8988T (cell line): ENCODE results near the gene PILRA.

ENCODE experiments used
- DNase-seq: peaks from one replicate; pipeline ENCODE4 v3.0.0; 2011

Gene PILRA

GRCh38 chr7:100413889-100414288 lies 40.6 kb downstream of the PILRA start:
- no peak for DNase-seq

DNA sequence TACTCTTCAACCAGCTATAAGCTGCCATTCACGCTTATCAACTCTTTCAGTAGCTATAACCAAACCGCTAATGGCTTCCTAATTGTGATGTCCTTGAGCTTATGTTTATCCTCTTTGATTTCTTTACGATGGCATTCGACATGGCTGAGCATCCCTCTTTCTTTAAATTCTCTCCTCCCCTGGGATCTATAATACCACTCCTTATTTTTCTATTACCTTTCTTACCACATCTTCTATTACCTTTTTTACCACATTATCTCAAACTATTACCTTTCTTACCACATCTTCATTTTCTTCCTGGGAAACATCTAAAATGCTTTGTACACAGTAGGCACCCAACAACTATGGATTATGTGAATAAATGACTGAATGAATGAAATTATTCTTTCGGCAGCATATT lies 42.2 kb downstream of the PILRA start:
- no peak for DNase-seq

- no peak for DNase-seq
Measured at GRCh38 chr7:100418930-100419659, 45.8 kb downstream of the PILRA start.

DNA sequence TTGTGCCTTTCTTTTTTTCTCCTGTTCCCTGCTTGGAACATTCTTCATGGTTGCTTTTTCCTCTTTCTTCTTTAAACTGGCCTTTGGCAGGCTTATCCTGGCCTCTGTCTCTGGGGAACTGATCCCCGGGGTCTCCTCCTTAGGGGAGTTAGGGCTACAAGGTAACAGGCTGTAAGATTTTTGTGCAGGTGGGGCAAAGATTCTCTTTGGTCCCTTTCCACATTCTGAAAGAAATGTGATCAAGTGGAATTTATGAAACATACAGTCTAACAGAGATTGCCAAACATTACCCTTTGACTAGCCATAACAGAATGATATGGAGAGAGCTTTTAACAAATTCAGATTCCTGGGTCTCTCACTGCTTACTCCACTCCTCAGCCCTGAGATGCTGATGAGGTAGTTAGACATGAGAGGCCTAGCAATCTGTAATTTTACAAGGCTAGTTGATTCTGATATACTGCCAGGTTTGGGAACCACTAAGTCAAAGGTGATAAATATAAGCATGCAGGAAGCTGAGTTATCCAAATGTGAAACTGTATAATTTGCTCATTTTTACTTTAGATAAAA lies 46.5 kb downstream of the PILRA start:
- DNase-seq: no peak

GRCh38 chr7:100423315-100423714 lies 50.0 kb downstream of the PILRA start:
- DNase-seq: no peak

GRCh38 chr7:100425347-100425746 lies 52.1 kb downstream of the PILRA start:
- no peak for DNase-seq

- no peak for DNase-seq
Measured at GRCh38 chr7:100426516-100426915, 53.2 kb downstream of the PILRA start.

- no peak for DNase-seq
Measured at GRCh38 chr7:100427762-100428198, 54.5 kb downstream of the PILRA start.

GRCh38 chr7:100428199-100428966 lies 55.1 kb downstream of the PILRA start, which contains the start of gene ZCWPW1:
Gene ZCWPW1 (minus strand): TSS chr7:100428703. CDS start chr7:100420649, 8,054 bp downstream.
- DNase-seq: no peak

- DNase-seq: peak; percentile 88
Measured at GRCh38 chr7:100428967-100429636, 55.8 kb downstream of the PILRA start.

DNA sequence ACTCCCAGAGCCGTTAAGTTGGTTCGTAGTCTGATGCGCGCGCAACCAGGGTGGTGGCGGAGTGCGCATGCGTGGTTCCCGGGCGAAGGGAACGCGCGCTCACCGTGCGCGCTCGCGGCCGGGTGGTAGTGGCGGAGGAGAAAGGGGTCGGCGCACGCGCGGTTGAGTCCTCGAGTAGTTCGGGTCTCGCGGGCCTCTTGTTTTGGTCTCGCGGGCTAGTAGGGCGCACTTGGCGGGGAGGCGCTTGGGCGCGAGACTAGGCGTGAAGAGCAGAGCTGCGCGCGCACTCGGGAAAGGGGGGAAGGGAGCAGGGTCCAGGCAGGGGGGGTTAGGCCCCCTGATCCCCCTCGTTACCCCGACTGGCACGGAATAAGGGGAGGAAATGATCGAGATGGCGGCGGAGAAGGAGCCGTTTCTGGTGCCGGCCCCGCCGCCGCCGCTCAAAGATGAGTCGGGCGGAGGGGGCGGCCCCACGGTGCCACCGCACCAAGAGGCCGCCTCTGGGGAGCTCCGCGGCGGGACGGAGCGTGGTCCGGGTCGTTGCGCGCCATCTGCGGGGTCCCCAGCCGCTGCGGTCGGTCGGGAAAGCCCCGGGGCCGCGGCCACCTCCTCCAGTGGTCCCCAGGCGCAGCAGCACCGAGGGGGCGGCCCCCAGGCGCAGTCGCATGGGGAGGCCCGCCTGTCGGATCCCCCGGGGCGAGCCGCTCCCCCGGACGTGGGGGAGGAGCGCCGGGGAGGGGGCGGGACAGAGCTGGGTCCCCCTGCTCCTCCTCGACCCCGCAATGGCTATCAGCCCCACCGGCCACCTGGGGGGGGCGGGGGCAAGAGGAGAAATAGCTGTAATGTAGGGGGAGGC lies 56.6 kb downstream of the PILRA start, which contains the start of gene MEPCE:
Gene MEPCE, plus strand, starts transcription at position 195 of the 856 bp plus-strand sequence. Its CDS starts 188 bp downstream, at position 383.
- DNase-seq: peak; percentile 97

DNA sequence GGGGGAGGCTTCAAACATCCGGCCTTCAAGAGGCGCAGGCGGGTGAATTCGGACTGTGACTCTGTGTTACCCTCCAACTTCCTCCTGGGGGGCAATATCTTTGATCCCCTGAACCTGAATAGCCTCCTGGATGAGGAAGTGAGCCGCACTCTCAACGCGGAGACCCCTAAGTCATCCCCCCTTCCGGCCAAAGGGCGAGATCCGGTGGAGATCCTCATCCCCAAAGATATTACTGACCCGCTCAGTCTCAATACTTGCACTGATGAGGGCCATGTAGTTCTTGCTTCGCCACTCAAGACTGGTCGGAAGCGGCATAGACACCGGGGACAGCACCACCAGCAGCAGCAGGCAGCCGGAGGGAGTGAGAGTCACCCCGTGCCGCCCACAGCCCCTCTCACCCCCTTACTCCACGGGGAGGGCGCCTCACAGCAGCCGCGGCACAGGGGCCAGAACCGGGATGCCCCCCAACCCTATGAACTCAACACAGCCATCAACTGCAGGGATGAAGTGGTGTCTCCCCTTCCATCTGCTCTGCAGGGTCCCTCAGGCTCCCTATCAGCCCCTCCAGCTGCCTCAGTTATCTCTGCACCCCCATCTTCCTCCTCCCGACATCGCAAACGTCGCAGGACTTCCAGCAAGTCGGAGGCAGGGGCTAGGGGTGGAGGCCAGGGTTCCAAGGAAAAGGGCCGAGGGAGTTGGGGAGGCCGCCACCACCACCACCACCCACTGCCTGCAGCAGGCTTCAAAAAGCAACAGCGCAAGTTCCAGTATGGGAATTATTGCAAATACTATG lies 57.4 kb downstream of the PILRA start:
- DNase-seq: no peak

GRCh38 chr7:100431286-100431735 lies 58.0 kb downstream of the PILRA start:
- DNase-seq: no peak

- DNase-seq: no peak
Measured at GRCh38 chr7:100432053-100432452, 58.8 kb downstream of the PILRA start.

GRCh38 chr7:100432621-100433275 lies 59.5 kb downstream of the PILRA start:
- DNase-seq: no peak

- DNase-seq: no peak
Measured at GRCh38 chr7:100433276-100433591, 59.9 kb downstream of the PILRA start.

- no peak for DNase-seq
Measured at GRCh38 chr7:100433592-100434296, 60.5 kb downstream of the PILRA start.

GRCh38 chr7:100434297-100435144 lies 61.2 kb downstream of the PILRA start:
- no peak for DNase-seq
